ENCODE data around the gene DAPK2.

- TF ChIP-seq, protein P1, sequence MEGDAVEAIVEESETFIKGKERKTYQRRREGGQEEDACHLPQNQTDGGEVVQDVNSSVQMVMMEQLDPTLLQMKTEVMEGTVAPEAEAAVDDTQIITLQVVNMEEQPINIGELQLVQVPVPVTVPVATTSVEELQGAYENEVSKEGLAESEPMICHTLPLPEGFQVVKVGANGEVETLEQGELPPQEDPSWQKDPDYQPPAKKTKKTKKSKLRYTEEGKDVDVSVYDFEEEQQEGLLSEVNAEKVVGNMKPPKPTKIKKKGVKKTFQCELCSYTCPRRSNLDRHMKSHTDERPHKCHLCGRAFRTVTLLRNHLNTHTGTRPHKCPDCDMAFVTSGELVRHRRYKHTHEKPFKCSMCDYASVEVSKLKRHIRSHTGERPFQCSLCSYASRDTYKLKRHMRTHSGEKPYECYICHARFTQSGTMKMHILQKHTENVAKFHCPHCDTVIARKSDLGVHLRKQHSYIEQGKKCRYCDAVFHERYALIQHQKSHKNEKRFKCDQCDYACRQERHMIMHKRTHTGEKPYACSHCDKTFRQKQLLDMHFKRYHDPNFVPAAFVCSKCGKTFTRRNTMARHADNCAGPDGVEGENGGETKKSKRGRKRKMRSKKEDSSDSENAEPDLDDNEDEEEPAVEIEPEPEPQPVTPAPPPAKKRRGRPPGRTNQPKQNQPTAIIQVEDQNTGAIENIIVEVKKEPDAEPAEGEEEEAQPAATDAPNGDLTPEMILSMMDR (conservative IDR thresholded peaks at IDR 0.05 in 1 of 2, IDR thresholded peaks at IDR 0.05 in 1 of 2; ENCODE audit: low read depth in 1 of 2, low read length in 2 of 2), result no peak
- no peak for TF ChIP-seq EZH2 (IDR thresholded peaks at IDR 0.05; ENCODE audit: low read length, missing control alignments)
These were observed 138.8 kb downstream of the DAPK2 start for GRCh38 chr15:63907521-63907920.

All from fibroblast of lung (primary cell).